GM12892 (cell line): Measurements from ENCODE around the gene DNAJC25.

ENCODE experiments used
- POLR2A ChIP-seq: IDR thresholded peaks from 2 replicates; pipeline ENCODE4 v1.6.1; 2011; ENCODE audit warnings: low read depth, low read length, control low read depth
- TAF1 ChIP-seq: IDR thresholded peaks from 2 replicates; pipeline ENCODE4 v1.6.1; 2011; ENCODE audit warnings: low read depth, mild to moderate bottlenecking, control low read depth, low read length, borderline replicate concordance

- no peak for TF ChIP-seq TAF1
- no peak for TF ChIP-seq POLR2A
These were observed 15.3 kb downstream of the DNAJC25 start for GRCh38 chr9:111646417-111646816.
